Activated T-helper 1 cell treated with anti-CD3 and anti-CD28 coated beads, Interleukin-2, amount 50 U/mL, for 16 hours (primary cell): Measurements from ENCODE around the gene MTCL3.

Experiments used
- DNase-seq, 2 donors: peaks; one replicate each; pipeline ENCODE4 v3.0.0-alpha.2; 2020; ENCODE audit warnings: low read depth in 1 of 2, low spot score in 1 of 2

The MTCL3 gene

DNA sequence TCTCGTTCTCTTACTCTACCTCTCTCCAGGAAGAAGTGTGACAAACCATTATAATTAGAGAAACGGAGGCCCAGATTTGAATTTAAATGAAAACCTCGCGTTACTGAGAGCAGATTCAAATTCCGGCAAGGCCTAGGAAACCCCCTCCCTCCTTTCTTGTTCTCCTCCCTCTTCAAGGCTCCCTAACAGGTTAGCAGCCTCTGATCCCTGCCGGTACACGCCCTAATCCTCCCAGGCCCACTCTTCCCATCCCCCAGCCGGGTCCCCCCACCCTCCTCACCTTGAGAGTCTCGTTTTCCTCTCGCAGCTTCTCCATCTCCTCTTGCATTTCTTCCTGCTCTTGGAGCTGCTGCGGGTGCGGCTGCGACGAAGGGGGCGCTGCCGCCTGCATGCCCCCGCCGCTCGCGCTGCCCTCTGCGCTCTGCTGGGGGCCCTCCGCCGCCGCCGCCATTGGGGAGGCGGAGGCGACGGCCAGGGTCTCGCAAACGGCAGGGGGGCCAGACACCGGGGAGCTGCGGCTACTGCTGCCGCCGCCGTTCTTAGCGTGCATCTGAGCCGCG is 3.8 kb downstream of the MTCL3 start:
- DNase-seq, result no peak

GRCh38 chr6:127514773-127515227 is 4.3 kb downstream of the MTCL3 start:
- DNase-seq, result no peak

DNA sequence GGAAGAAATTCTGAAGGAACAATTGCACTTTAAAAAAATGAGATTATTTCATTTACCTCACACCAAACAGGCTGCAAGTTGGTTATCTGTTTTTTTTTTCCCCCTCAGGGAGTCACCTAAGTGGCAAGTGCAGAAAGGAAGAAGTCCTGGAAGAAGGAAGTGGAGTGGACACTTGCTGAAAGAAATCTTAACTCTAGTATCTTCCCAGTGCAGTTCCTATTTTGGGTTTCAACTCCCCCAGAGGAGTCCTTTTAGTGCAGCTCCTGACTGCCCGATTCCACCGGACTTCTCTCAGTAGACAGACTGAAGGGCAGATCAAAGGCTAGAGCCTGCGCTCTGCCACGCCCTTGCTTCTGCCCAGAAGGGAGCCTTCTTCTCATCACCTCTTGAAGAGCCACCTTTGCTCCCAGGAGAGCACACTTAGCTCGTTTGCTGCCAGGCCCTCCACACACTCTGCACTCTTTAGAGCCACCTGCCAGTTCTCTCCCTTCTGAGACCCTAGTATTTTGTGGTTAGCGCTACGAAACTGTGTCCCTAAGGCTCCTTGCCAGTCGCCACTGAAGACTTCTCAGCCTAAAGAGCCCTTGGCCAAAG is 4.9 kb downstream of the MTCL3 start:
- no peak for DNase-seq

DNA sequence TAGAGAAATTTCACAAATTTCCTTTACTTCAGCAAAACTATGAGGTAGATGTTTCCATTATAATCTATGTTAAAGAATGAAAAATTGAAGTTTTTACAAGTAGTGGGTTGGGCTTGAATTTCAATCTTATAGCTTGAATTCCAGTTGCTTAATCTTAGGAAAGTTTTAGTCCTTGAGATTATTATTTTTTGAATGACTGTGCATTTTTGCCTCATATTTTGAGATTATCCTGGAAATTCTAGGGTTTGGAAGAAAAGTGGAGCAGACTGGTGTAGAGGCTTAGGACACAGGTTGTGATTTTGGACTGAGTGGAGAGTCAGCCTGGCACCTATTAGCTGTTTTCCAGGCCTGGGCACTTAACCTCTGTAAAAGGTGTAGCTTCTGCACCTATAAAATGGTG is 5.7 kb downstream of the MTCL3 start:
- DNase-seq, result no peak

- no peak for DNase-seq
Measured at GRCh38 chr6:127510876-127511275, 8.3 kb downstream of the MTCL3 start.

DNA sequence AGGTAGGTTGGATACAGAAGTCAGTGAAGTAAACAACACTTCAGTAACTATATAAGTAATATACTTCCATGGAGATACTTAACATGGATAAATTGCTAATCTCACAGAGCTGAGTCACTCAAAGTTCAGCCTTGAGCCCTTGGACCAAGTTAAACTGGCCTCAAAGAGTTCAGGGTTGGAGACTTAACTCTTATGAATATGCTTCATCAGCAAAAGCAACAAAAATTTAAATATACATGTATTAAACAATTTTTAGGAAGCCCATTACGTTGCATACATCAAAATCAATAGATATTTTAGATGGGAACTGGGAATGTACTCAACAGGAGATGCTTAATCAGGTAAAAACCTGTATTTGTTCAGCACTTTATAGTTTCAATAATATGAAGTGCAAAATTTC is 12.2 kb downstream of the MTCL3 start:
- DNase-seq, result no peak

- no peak for DNase-seq
Measured at GRCh38 chr6:127503022-127503421, 16.1 kb downstream of the MTCL3 start.

GRCh38 chr6:127497410-127497809 is 21.7 kb downstream of the MTCL3 start:
- DNase-seq, result no peak

GRCh38 chr6:127496471-127496870 is 22.7 kb downstream of the MTCL3 start:
- DNase-seq, result no peak

DNA sequence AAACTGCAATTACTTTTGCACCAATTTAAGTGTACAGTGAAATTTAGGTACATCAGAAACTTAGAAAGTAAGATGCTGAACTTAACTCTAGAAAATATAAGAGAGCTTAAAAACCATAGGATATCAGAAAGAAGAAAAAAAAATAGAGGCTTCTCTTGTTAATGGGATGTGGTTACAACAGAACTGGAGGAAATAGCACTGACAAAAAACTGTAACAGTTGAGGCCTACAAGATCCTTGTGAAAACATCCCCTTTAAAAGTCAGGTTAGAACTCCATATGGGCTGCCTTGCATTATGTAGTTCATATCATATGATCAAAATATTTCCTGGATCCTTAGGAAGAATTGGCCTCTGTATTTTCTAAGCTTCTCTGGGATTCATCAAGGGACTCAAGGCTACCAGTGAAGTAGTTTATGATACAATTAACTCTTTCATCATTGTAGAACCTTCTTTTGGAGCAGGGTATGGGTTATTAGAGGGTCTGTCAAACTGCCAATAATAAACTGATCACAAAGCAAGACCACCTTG is 24.8 kb downstream of the MTCL3 start:
- no peak for DNase-seq

- no peak for DNase-seq
Measured at GRCh38 chr6:127489248-127489647, 29.9 kb downstream of the MTCL3 start.

DNA sequence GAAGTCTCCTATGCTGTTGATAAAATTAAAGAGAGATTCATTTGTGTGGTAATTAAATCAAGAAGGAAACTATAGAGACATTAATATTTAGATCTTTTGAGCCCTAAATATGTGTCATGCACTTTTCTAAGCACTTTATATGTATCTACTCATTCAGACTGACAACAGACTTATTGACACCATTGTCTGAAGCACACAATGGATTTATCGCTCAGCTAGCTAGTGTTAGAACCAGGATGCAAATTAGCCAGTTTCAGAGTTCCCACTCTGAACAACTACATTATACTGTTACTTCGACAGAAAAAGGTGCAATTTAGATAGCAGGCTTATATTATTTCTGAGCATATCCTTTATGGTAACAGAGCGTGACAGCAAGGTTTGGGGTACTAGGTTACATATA is 32.2 kb downstream of the MTCL3 start:
- DNase-seq, result no peak

GRCh38 chr6:127484212-127484863 is 34.8 kb downstream of the MTCL3 start:
- no peak for DNase-seq

- DNase-seq, result no peak
Measured at GRCh38 chr6:127483399-127484055, 35.6 kb downstream of the MTCL3 start.

DNA sequence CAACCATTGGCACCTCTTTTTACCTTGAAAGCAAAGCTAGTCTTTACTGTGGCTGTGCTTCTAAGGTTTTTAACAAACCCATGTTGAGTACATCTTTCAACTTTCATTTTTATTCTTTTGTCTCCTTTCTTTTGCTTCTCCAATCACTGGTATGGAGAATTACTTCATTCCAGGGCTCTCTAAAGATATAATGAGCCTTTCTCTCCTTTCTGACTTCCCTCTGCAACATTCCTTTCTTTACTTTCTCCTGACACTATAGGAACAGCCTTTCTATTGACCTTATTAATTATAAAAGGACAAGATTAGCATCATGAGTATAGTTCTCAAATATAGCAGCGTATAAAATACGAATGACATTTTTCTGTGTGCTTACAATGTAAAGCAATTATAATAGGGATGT is 36.8 kb downstream of the MTCL3 start:
- no peak for DNase-seq

GRCh38 chr6:127481628-127482027 is 37.5 kb downstream of the MTCL3 start:
- DNase-seq, result no peak

DNA sequence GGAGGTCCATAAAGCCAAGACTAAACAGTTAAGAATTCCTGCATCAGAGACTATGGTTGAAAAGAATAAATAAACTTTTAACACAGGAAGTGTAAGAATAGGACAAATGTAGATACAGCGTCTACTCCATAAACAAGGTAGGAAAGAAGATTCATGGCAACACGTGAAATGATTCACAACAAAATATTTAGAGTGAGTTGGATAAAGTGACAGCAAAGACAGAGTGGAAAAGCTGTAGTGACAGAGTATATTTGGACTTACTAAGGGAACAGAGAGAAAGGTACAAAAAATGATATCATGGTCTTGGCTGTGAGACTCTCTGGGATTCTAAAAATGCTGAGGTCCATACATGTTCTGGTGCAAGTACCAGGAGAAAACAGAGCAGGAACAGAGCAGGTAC is 38.0 kb downstream of the MTCL3 start:
- DNase-seq, result no peak

DNA sequence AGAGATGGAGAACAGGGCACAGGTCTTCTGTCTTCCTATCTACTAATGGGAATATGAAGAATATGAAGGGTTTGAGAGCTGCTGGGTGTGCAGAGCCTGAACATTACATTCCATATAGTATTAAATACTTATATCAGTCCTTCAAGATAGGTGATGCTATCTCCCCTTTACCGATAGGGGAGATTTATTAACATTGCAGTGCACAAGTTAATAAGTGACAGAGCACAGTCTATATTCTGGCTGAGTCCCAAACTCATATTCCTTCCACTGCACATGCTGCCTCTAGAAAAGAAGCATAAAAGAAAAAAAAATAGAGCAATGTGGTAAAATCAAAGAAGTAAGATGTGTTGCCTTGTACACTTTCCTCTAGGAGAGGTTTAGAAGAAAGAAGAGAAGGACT is 41.5 kb downstream of the MTCL3 start:
- DNase-seq, result no peak

DNA sequence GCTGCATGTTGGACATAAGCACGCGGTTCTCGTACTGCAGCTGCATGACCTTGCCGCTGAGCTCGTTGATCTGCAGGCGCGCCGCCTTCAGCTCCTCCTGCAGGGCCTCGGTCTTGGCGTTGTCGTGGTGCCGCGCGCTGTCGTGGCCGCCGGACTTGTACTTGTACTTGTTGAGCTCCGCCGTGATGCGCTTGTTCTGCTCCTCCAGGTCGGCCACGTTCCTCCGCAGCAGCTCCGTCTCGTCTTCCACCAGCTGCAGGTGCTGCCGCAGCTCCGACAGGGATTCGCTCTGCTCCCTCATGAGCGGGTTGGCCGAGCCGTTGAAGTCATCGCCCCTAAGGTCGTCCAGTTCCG is 43.3 kb downstream of the MTCL3 start:
- no peak for DNase-seq

DNA sequence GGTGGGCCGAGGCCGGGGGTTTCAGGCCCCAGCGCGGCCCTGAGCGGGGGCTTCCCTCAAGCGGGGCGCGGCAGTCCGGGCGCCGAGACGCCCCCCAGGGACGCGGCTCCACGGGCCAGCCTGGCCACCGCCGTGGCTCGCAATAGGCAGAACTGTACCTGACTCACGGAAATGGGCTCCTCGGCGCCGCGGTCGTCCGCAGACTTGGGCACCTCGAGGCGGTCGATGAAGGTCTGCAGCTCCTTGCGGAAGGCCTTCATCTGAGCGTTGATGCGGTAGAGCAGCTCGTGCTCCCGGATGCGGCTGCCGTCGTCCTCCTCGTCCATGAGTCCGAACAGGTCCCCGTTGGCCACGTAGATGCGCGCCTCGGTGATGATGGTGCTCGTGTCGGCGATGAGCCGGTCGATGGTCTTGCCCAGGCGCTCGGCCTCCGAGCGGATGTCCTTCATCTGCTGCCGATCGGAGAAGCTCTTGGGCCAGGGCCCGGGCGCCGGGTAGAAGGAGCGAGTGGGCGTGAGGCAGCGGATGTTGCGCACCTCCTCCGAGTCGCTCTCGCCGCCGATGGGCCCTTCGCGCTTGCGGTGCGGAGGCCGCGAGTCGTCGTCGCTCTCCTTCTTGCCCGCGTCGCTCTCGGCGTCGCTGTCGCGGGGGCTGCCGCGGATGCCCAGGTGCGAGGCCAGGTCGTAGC is 43.9 kb downstream of the MTCL3 start:
- no peak for DNase-seq

GRCh38 chr6:127471379-127472255 is 47.5 kb downstream of the MTCL3 start:
- DNase-seq, result no peak
